H1 (cell line): ENCODE data around the gene ITGB4. TPM values are rescaled to one million over a fixed set of nuclear protein-coding genes. Genes with fewer than 3 reads are reported as not detected.

Source experiments
- CTCF ChIA-PET: fragments of 300-600 bp; sonication (Branson Sonifier 250); formaldehyde crosslinking; loops from one replicate; lab custom pipeline; 2021; ENCODE audit not compliant: partially characterized antibody; lab: Charles Lee
- POLR2A ChIA-PET: fragments of 300-600 bp; sonication (Branson Sonifier 250); formaldehyde crosslinking; loops from one replicate; lab custom pipeline; 2021; ENCODE audit warnings: inconsistent platforms; ENCODE audit not compliant: partially characterized antibody; lab: Charles Lee
- DNase-seq, 2 experiments: peaks; one replicate each; pipeline versions ENCODE4 v3.0.0 to v3.0.0-alpha.2; 2010 to 2022; ENCODE audit warnings: low spot score in 2 of 2, low read depth in 1 of 2, mixed read lengths in 1 of 2
- FAIRE-seq: peaks from 2 replicates; lab custom pipeline; 2011; peaks lifted over from hg19 to GRCh38; lab: Jason Lieb, UNC
- H2AFZ ChIP-seq: 2 replicates; pipeline ENCODE4 v1.8.1; 2012; ENCODE audit warnings: low read length, inconsistent platforms
- H2AK5ac ChIP-seq: 2 replicates; pipeline ENCODE4 v1.6.1; 2013; ENCODE audit warnings: low read depth, low read length
- H2BK120ac ChIP-seq: replicated peaks from 2 replicates; pipeline ENCODE3; 2013; ENCODE audit warnings: low read depth, low read length, inconsistent platforms
- H2BK12ac ChIP-seq: 2 replicates; pipeline ENCODE4 v1.6.1; 2013; ENCODE audit warnings: low read depth, low read length
- H2BK15ac ChIP-seq: 2 replicates; pipeline ENCODE4 v1.6.1; 2013; ENCODE audit warnings: low read length
- H2BK20ac ChIP-seq: 2 replicates; pipeline ENCODE4 v1.6.1; 2013; ENCODE audit warnings: low read length
- H2BK5ac ChIP-seq: 2 replicates; pipeline ENCODE4 v1.6.1; 2013; ENCODE audit warnings: low read depth, low read length
- H3K14ac ChIP-seq: 2 replicates; pipeline ENCODE4 v1.6.1; 2013; ENCODE audit warnings: inconsistent platforms; ENCODE audit not compliant: insufficient read length
- H3K18ac ChIP-seq: 2 replicates; pipeline ENCODE4 v1.6.1; 2013; ENCODE audit warnings: low read length; ENCODE audit errors: extremely low read depth
- H3K23ac ChIP-seq: 2 replicates; pipeline ENCODE4 v1.6.1; 2013; ENCODE audit warnings: inconsistent platforms; ENCODE audit not compliant: insufficient read length
- H3K23me2 ChIP-seq: 2 replicates; pipeline ENCODE4 v1.6.1; 2013; ENCODE audit warnings: low read depth, low read length
- H3K27ac ChIP-seq: 2 replicates; pipeline ENCODE4 v1.6.1; 2011; ENCODE audit warnings: low read depth, low read length, inconsistent platforms
- H3K27me3 ChIP-seq, 4 experiments: replicated peaks in 1 of 4; 1 replicate in 1 of 4; 2 replicates in 3 of 4; pipeline versions ENCODE4 v1.6.1 to v1.8.1; 2011 to 2013; ENCODE audit warnings: low read length in 3 of 4, mild to moderate bottlenecking in 3 of 4, inconsistent platforms in 2 of 4, mixed read lengths in 2 of 4, moderate library complexity in 1 of 4; ENCODE audit not compliant: control insufficient read depth in 3 of 4, insufficient read depth in 3 of 4; ENCODE audit errors: extremely low read depth in 1 of 4
- H3K36me3 ChIP-seq, 4 experiments: 2 replicates each; pipeline versions ENCODE4 v1.6.1 to v1.8.1; 2011 to 2013; ENCODE audit warnings: mild to moderate bottlenecking in 4 of 4, low read length in 3 of 4, moderate library complexity in 2 of 4, control low read depth in 1 of 4, inconsistent platforms in 1 of 4; ENCODE audit not compliant: insufficient read depth in 4 of 4, control insufficient read depth in 2 of 4
- H3K4ac ChIP-seq: replicated peaks from 2 replicates; pipeline ENCODE3; 2013; ENCODE audit warnings: low read length, low read depth, mixed read lengths, inconsistent platforms; ENCODE audit not compliant: insufficient read length
- H3K4me1 ChIP-seq, 4 experiments: replicated peaks in 1 of 4; 1 replicate in 1 of 4; 2 replicates in 3 of 4; pipeline versions ENCODE4 v1.6.1 to v1.8.1; 2011 to 2013; ENCODE audit warnings: low read length in 3 of 4, inconsistent platforms in 2 of 4, mixed read lengths in 1 of 4; ENCODE audit not compliant: insufficient read depth in 4 of 4, control insufficient read depth in 3 of 4
- H3K4me2 ChIP-seq, 2 experiments: 2 replicates each; pipeline versions ENCODE4 v1.6.1 to v1.8.1; 2011 to 2013; ENCODE audit warnings: low read depth in 2 of 2, low read length in 2 of 2, control low read depth in 1 of 2, inconsistent platforms in 1 of 2, mild to moderate bottlenecking in 1 of 2; ENCODE audit not compliant: insufficient read depth in 1 of 2
- H3K4me3 ChIP-seq, 4 experiments: fragments of 200-600, 300-600 bp in 1 of 4; sonication (generic), shearing (Covaris generic), sonication (Bioruptor Twin) in 1 of 4; 2 replicates each; pipeline versions ENCODE4 v1.5.1 to v1.8.1; 2011 to 2016; ENCODE audit warnings: low read length in 4 of 4, low read depth in 3 of 4, control low read depth in 2 of 4, inconsistent platforms in 2 of 4, mild to moderate bottlenecking in 2 of 4, mixed read lengths in 1 of 4, moderate library complexity in 1 of 4; ENCODE audit not compliant: insufficient read depth in 2 of 4; ENCODE audit errors: extremely low read depth in 1 of 4
- H3K56ac ChIP-seq: replicated peaks from 2 replicates; pipeline ENCODE3; 2013; ENCODE audit warnings: low read depth, mild to moderate bottlenecking, mixed read lengths, low read length, inconsistent platforms; ENCODE audit not compliant: insufficient read length
- H3K79me1 ChIP-seq: 2 replicates; pipeline ENCODE4 v1.6.1; 2013; ENCODE audit warnings: low read depth, low read length, control low read depth
- H3K79me2 ChIP-seq, 2 experiments: 2 replicates each; pipeline versions ENCODE4 v1.6.1 to v1.8.1; 2012 to 2013; ENCODE audit warnings: low read length in 2 of 2, mild to moderate bottlenecking in 2 of 2, inconsistent platforms in 1 of 2; ENCODE audit not compliant: insufficient read depth in 2 of 2, control insufficient read depth in 1 of 2
- H3K9ac ChIP-seq, 4 experiments: replicated peaks in 1 of 4; 1 replicate in 1 of 4; 2 replicates in 3 of 4; pipeline versions ENCODE4 v1.6.1 to v1.8.1; 2011 to 2013; ENCODE audit warnings: low read depth in 3 of 4, low read length in 3 of 4, control low read depth in 2 of 4, mild to moderate bottlenecking in 2 of 4, moderate library complexity in 2 of 4, inconsistent platforms in 1 of 4; ENCODE audit errors: extremely low read depth in 1 of 4
- H3K9me3 ChIP-seq, 2 experiments: 2 replicates each; pipeline versions ENCODE4 v1.6.1 to v1.8.1; 2012 to 2013; ENCODE audit warnings: mild to moderate bottlenecking in 2 of 2, moderate library complexity in 2 of 2, control low read depth in 1 of 2, inconsistent platforms in 1 of 2, low read depth in 1 of 2, low read length in 1 of 2, mixed read lengths in 1 of 2; ENCODE audit not compliant: insufficient read depth in 2 of 2
- H4K20me1 ChIP-seq, 2 experiments: replicated peaks in 1 of 2; 2 replicates each; pipeline versions ENCODE3 to v1.8.1; 2011 to 2013; ENCODE audit warnings: inconsistent platforms in 2 of 2, low read length in 2 of 2, mild to moderate bottlenecking in 1 of 2; ENCODE audit not compliant: insufficient read depth in 2 of 2, control insufficient read depth in 1 of 2
- H4K5ac ChIP-seq: 2 replicates; pipeline ENCODE4 v1.6.1; 2013; ENCODE audit warnings: low read length, low read depth, mixed read lengths, inconsistent platforms; ENCODE audit not compliant: insufficient read length
- H4K8ac ChIP-seq: 2 replicates; pipeline ENCODE4 v1.8.0; 2013; ENCODE audit warnings: mild to moderate bottlenecking, moderate library complexity, low read length, inconsistent platforms; ENCODE audit not compliant: insufficient read depth; ENCODE audit errors: extremely low read depth
- H4K91ac ChIP-seq: replicated peaks from 2 replicates; pipeline ENCODE3; 2013; ENCODE audit warnings: low read length, mixed read lengths, inconsistent platforms; ENCODE audit not compliant: insufficient read length
- BRCA1 ChIP-seq: IDR thresholded peaks from 2 replicates; pipeline ENCODE4 v1.6.1; 2012; ENCODE audit warnings: low read depth, low read length, improper control_type of control experiment
- CEBPB ChIP-seq: IDR thresholded peaks from 2 replicates; pipeline ENCODE4 v1.6.1; 2012; ENCODE audit warnings: low read depth, low read length
- CTBP2 ChIP-seq: IDR thresholded peaks from 2 replicates; pipeline ENCODE4 v1.7.0; 2011; ENCODE audit warnings: borderline replicate concordance, mild to moderate bottlenecking, moderate library complexity, mixed read lengths, low read length; ENCODE audit not compliant: insufficient read depth, insufficient read length
- KDM1A ChIP-seq: fragments of 200-600, 300-600 bp; sonication (generic); IDR thresholded peaks from 2 replicates; pipeline ENCODE4 v1.7.1; 2016; ENCODE audit warnings: mild to moderate bottlenecking, low read length, borderline replicate concordance
- PHF8 ChIP-seq: fragments of 200-600 bp; sonication (generic); conservative IDR thresholded peaks from 2 replicates; pipeline ENCODE4 v1.7.1; 2012; ENCODE audit warnings: low read depth, mild to moderate bottlenecking, inconsistent platforms, low read length, moderate library complexity
- RFX5 ChIP-seq: IDR thresholded peaks from 2 replicates; pipeline ENCODE4 v1.6.1; 2011; ENCODE audit warnings: low read depth, low read length, improper control_type of control experiment, borderline replicate concordance
- SP1 ChIP-seq: IDR thresholded peaks from 2 replicates; pipeline ENCODE4 v1.6.1; 2011; ENCODE audit warnings: low read depth, low read length
- WGBS, 2 experiments: shearing (Covaris generic) in 1 of 2; methylation state at CpG; one replicate each; pipeline versions ENCODE4 v1.1.6 to v1.1.7; 2013 to 2015; ENCODE audit warnings: low lambda C conversion rate in 2 of 2, mixed read lengths in 2 of 2, inconsistent platforms in 1 of 2, low coverage in 1 of 2, missing lambda C conversion rate in 1 of 2; ENCODE audit not compliant: insufficient replicate concordance in 2 of 2, insufficient coverage in 1 of 2, insufficient read length in 1 of 2; ENCODE audit errors: extremely low coverage in 1 of 2, missing lambda C conversion rate in 1 of 2; 5-methylcytosine and 5-hydroxymethylcytosine counted together
- polyA plus RNA-seq, 7 experiments: library from polyadenylated mRNA; depleted of rRNA in 3 of 7; stranded (reverse) in 5 of 7; unstranded in 2 of 7; fragments of >200 nt in 5 of 7; fragments of 200-250 nt in 2 of 7; gene quantifications; 1 replicate in 5 of 7; 2 replicates in 1 of 7; 4 replicates in 1 of 7; pipeline versions ENCODE4 v1.2.1 to v1.2.3, GENCODE V29; 2011 to 2013; ENCODE audit warnings: missing spikeins in 2 of 7, mixed read lengths in 2 of 7
- total RNA-seq: library from RNA; stranded (reverse); fragmentation: NEBNext Ultra II Directional; extraction: Animal tissue kit (Norgen Biotek cat#: 25700); gene quantifications from 2 replicates; pipeline ENCODE4 v1.2.1, GENCODE V29; 2021
- TF ChIP-seq, protein P1 (sequence below), 3 experiments: IDR thresholded peaks; 1 replicate in 2 of 3; 2 replicates in 1 of 3; pipeline versions ENCODE4 v1.5.1 to v1.6.1; 2011; ENCODE audit warnings: low read length in 3 of 3, mild to moderate bottlenecking in 3 of 3, inconsistent platforms in 2 of 3, low read depth in 1 of 3, moderate library complexity in 1 of 3; ENCODE audit not compliant: insufficient read depth in 1 of 3; ENCODE audit errors: control extremely low read depth in 1 of 3
- TF ChIP-seq, protein P2 (sequence below): IDR thresholded peaks from 2 replicates; pipeline ENCODE4 v1.6.1; 2012; ENCODE audit warnings: low read length, inconsistent platforms

Gene ITGB4
- total and polyA plus RNA-seq, 2 of the 8 experiments (the other 6 are each of a cell fraction or from before 2014, with no cell fraction given), result 5.2 to 5.6 TPM

DNA sequence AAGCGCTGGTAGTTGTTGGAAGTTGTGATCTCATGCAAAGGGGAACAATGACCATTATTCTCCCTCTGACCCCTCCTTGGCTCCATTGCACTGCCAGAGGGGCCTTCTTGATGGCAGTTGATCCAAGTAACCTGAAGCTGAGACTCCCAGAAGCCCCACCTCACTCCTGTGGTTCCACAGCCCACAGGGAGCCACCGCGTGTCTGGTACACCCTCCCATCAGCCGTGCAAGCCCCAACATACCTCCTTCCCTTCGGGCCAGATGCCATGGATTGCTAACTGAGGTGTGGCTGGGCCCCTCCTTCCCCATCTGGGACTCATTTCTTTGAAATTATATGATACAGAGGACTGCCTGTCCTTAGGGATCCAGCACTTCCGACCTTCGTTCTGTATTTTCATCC, 36.3 kb upstream of the ITGB4 start:
- ChIA-PET POLR2A (interaction anchor here (1.0 to 1.6 kb wide), 2 partner anchors 17 to 80 kb away, joined by 3 read pairs; no protein-coding TSS in a partner anchor), CTCF (interaction anchor here (1.2 to 4.9 kb wide), 8 partner anchors 10 to 83 kb away, joined by 3 to 40 read pairs (median 7); partner anchors contain the start of gene SMIM5)
- no peak overlapping the region for H3K4me2 ChIP-seq
- peaks cover 2% of the 10 kb centered on the region; the same call in 1 of the 2 replicates for H3K23me2 ChIP-seq
- H3K36me3 ChIP-seq, result peaks cover 0 to 6% (median 0%) of the 10 kb centered on the region in 4 experiments; a peak in 2 of 8 replicates
- H3K14ac ChIP-seq, result no peak overlapping the region
- FAIRE-seq (no peak), DNase-seq (no peak)
- 91% methylated on average over 7 of the region's 7 CpGs; no CpG with 5 or more reads in 1 of the 2 experiments for WGBS, 2 experiments
- H2BK15ac ChIP-seq, result no peak overlapping the region
- no peak overlapping the region for H3K56ac ChIP-seq
- peaks cover 22% of the 10 kb centered on the region for H3K79me1 ChIP-seq
- H2BK12ac ChIP-seq, result no peak overlapping the region
- no peak overlapping the region for H4K91ac ChIP-seq
- no peak overlapping the region for H3K23ac ChIP-seq
- no peaks in the 10 kb centered on the region for H3K4me1 ChIP-seq
- H2BK20ac ChIP-seq, result no peak overlapping the region
- no peaks in the 10 kb centered on the region for H3K27me3 ChIP-seq
- peaks cover 9 to 13% of the 10 kb centered on the region in 2 experiments for H4K20me1 ChIP-seq
- peak overlapping the region in 3 of 4 experiments; percentile 5 to 31 (median 21); a peak in 1 of 7 replicates for H3K9ac ChIP-seq
- no peaks in the 10 kb centered on the region for H3K9me3 ChIP-seq
- H2AFZ ChIP-seq, result no peak overlapping the region
- no peak overlapping the region for H4K5ac ChIP-seq
- H3K27ac ChIP-seq, result no peak overlapping the region
- H3K4me3 ChIP-seq, result no peak overlapping the region
- no peak overlapping the region for H2BK120ac ChIP-seq
- no peak overlapping the region for H3K4ac ChIP-seq
- no peak overlapping the region; the same call in 1 of the 2 replicates for H2BK5ac ChIP-seq
- no peak overlapping the region for H2AK5ac ChIP-seq
- H3K79me2 ChIP-seq, result peaks cover 2 to 78% of the 10 kb centered on the region in 2 experiments; a peak in 3 of 4 replicates
- H3K18ac ChIP-seq, result no peak overlapping the region
- no peak overlapping the region for H4K8ac ChIP-seq
- TF ChIP-seq KDM1A (no peak), CTBP2 (no peak), SP1 (no peak), RFX5 (no peak), CEBPB (no peak), PHF8 (no peak), BRCA1 (no peak)
- TF ChIP-seq, protein P1, sequence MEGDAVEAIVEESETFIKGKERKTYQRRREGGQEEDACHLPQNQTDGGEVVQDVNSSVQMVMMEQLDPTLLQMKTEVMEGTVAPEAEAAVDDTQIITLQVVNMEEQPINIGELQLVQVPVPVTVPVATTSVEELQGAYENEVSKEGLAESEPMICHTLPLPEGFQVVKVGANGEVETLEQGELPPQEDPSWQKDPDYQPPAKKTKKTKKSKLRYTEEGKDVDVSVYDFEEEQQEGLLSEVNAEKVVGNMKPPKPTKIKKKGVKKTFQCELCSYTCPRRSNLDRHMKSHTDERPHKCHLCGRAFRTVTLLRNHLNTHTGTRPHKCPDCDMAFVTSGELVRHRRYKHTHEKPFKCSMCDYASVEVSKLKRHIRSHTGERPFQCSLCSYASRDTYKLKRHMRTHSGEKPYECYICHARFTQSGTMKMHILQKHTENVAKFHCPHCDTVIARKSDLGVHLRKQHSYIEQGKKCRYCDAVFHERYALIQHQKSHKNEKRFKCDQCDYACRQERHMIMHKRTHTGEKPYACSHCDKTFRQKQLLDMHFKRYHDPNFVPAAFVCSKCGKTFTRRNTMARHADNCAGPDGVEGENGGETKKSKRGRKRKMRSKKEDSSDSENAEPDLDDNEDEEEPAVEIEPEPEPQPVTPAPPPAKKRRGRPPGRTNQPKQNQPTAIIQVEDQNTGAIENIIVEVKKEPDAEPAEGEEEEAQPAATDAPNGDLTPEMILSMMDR (IDR thresholded peaks at IDR 0.05; ENCODE audit: control extremely low read depth in 1 of 3, insufficient read depth in 1 of 3, low read depth in 1 of 3, low read length in 3 of 3), result no peak
- TF ChIP-seq, protein P2, sequence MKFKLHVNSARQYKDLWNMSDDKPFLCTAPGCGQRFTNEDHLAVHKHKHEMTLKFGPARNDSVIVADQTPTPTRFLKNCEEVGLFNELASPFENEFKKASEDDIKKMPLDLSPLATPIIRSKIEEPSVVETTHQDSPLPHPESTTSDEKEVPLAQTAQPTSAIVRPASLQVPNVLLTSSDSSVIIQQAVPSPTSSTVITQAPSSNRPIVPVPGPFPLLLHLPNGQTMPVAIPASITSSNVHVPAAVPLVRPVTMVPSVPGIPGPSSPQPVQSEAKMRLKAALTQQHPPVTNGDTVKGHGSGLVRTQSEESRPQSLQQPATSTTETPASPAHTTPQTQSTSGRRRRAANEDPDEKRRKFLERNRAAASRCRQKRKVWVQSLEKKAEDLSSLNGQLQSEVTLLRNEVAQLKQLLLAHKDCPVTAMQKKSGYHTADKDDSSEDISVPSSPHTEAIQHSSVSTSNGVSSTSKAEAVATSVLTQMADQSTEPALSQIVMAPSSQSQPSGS, result no peak
